Activated naive CD8-positive, alpha-beta T cell (primary cell): ENCODE measurements around the gene DACT2.
"Not testable (repeated sequence)": the region's sequence is repeated elsewhere in the genome, so short reads cannot be mapped to it uniquely, and the experiment has no call there.

ENCODE experiments used
- H3K27ac Mint-ChIP-seq: one replicate; pipeline ENCODE4 v1.8.0; 2021; ENCODE audit warnings: mixed read lengths
- H3K27me3 Mint-ChIP-seq: one replicate; pipeline ENCODE4 v1.8.0; 2021; ENCODE audit warnings: mixed read lengths
- H3K36me3 Mint-ChIP-seq: one replicate; pipeline ENCODE4 v1.8.0; 2021; ENCODE audit warnings: mixed read lengths
- H3K4me1 Mint-ChIP-seq: one replicate; pipeline ENCODE4 v1.8.0; 2021; ENCODE audit warnings: low read depth, mixed read lengths
- H3K4me3 Mint-ChIP-seq: one replicate; pipeline ENCODE4 v1.8.0; 2021; ENCODE audit warnings: mild to moderate bottlenecking, mixed read lengths
- H3K9me3 Mint-ChIP-seq: one replicate; pipeline ENCODE4 v1.8.0; 2021; ENCODE audit warnings: low read depth, mixed read lengths

Gene DACT2

GRCh38 chr6:168318090-168318489, 1.5 kb downstream of the DACT2 start:
- Mint-ChIP-seq H3K36me3 (no peaks in the 10 kb centered on the region), H3K27me3 (peaks cover 22% of the 10 kb centered on the region), H3K4me1 (no peaks in the 10 kb centered on the region), H3K9me3 (peaks cover 4% of the 10 kb centered on the region), H3K27ac (no peak overlapping the region), H3K4me3 (no peak overlapping the region)

DNA sequence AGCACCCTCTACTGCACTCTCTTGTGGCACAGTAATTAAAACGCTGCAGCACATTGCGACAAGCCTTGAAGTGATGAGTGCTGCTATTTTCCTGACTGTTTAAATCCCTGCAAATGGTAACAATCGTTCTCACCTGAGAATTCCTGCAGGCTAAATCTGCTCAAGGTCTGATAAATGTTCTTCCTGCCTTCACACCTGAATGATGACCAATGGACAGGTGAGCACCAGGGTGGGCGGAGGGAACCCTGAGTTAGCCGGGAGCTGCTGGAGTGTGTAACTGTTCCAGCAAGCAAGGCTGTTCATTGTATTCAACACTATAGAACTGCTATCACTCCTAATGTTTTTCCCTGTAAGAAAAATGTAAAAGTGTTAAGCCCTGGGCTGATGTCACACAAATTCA, 4.0 kb downstream of the DACT2 start:
- Mint-ChIP-seq H3K27me3 (peaks cover 13% of the 10 kb centered on the region), H3K27ac (no peak overlapping the region), H3K4me1 (no peaks in the 10 kb centered on the region), H3K9me3 (no peaks in the 10 kb centered on the region), H3K36me3 (no peaks in the 10 kb centered on the region), H3K4me3 (no peak overlapping the region)

DNA sequence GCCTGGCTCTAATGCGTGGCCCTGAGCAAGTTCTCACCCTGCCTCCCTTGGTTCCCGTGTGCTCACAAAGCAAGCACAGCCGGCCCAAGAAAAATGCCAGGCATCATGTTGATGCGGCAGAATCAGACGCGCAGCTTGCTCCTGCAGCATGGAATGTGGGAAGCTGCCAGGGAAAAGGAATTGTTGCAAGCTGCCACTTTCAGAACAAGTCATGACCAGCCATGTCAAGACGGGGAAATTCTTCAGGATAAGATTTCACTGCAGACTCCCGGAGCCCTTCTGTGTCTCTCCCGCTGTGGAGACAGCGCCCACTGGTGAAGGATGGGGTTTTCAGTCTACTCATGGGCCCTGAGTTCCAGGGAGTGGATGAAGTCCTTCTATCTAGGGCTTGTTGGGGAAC, 4.6 kb downstream of the DACT2 start:
- no peak overlapping the region for H3K27ac Mint-ChIP-seq
- H3K36me3 Mint-ChIP-seq: no peaks in the 10 kb centered on the region
- no peaks in the 10 kb centered on the region for H3K9me3 Mint-ChIP-seq
- H3K4me3 Mint-ChIP-seq: no peak overlapping the region
- H3K4me1 Mint-ChIP-seq: no peaks in the 10 kb centered on the region
- peaks cover 9% of the 10 kb centered on the region for H3K27me3 Mint-ChIP-seq

GRCh38 chr6:168314021-168314420, 5.6 kb downstream of the DACT2 start:
- H3K4me3 Mint-ChIP-seq: no peak overlapping the region
- H3K36me3 Mint-ChIP-seq: no peaks in the 10 kb centered on the region
- H3K4me1 Mint-ChIP-seq: no peaks in the 10 kb centered on the region
- H3K27me3 Mint-ChIP-seq: peaks cover 9% of the 10 kb centered on the region
- no peak overlapping the region for H3K27ac Mint-ChIP-seq
- H3K9me3 Mint-ChIP-seq: no peaks in the 10 kb centered on the region

- Mint-ChIP-seq H3K27ac (no peak overlapping the region), H3K9me3 (no peaks in the 10 kb centered on the region), H3K36me3 (no peaks in the 10 kb centered on the region), H3K4me1 (no peaks in the 10 kb centered on the region), H3K4me3 (no peak overlapping the region), H3K27me3 (peaks cover 7% of the 10 kb centered on the region)
These were observed 6.1 kb downstream of the DACT2 start for GRCh38 chr6:168313431-168314011.

GRCh38 chr6:168312125-168312507, 7.5 kb downstream of the DACT2 start:
- H3K27me3 Mint-ChIP-seq, H3K27ac Mint-ChIP-seq, H3K4me1 Mint-ChIP-seq, H3K4me3 Mint-ChIP-seq, H3K9me3 Mint-ChIP-seq, H3K36me3 Mint-ChIP-seq: not testable (repeated sequence)

- Mint-ChIP-seq H3K36me3 (no peaks in the 10 kb centered on the region), H3K27me3 (peaks cover 3% of the 10 kb centered on the region), H3K4me3 (no peak overlapping the region), H3K9me3 (no peaks in the 10 kb centered on the region), H3K4me1 (no peaks in the 10 kb centered on the region), H3K27ac (no peak overlapping the region)
These were observed 8.0 kb downstream of the DACT2 start for GRCh38 chr6:168311410-168312124.

GRCh38 chr6:168310945-168311344, 8.6 kb downstream of the DACT2 start:
- H3K27me3 Mint-ChIP-seq: peaks cover 3% of the 10 kb centered on the region
- H3K36me3 Mint-ChIP-seq: no peaks in the 10 kb centered on the region
- H3K4me1 Mint-ChIP-seq: no peaks in the 10 kb centered on the region
- H3K9me3 Mint-ChIP-seq: no peaks in the 10 kb centered on the region
- no peak overlapping the region for H3K27ac Mint-ChIP-seq
- H3K4me3 Mint-ChIP-seq: no peak overlapping the region

DNA sequence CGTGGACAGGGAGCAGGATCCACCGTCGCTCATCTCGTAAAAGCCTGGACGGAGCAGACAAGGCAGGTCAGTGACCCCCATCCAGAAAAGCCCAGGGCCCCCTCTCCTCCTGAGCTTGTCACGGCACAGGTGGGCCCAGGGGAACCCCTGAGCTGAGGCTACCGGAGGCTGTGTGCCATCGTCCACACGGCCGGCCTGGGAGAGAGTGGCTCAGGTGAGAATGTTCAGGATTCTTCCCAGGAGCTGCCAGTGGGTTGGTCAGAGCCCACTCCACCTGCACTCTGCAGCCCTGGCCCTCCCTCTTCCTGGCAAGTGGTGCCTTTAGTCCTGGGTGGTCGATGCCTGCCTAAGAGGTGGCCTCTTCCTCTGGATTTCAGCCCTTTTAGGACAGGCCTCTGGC, 9.2 kb downstream of the DACT2 start:
- Mint-ChIP-seq H3K27me3 (peaks cover 3% of the 10 kb centered on the region), H3K4me1 (no peaks in the 10 kb centered on the region), H3K4me3 (no peak overlapping the region), H3K36me3 (no peaks in the 10 kb centered on the region), H3K27ac (no peak overlapping the region), H3K9me3 (no peaks in the 10 kb centered on the region)

DNA sequence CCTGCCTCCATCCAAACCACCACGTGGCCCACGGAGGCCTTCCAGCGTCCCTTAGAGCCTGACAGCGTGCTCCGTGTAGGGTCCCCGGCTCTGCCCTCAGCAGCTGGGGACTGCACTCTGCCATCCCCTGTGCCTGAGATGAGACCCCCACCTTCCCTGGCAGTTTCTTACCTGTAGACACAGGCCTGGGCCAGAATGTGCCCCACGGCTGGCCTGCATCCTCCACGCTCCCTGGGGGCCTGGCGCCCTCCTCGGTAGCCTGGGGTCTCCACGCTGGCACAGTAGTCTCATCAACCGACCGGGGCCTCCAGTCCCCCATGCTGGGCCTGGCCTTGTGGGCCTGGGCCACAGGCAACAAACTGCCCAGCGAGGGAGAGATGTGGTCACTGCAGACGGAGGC, 9.6 kb downstream of the DACT2 start:
- Mint-ChIP-seq H3K4me3 (no peak overlapping the region), H3K27ac (no peak overlapping the region), H3K36me3 (no peaks in the 10 kb centered on the region), H3K4me1 (no peaks in the 10 kb centered on the region), H3K9me3 (no peaks in the 10 kb centered on the region), H3K27me3 (peaks cover 3% of the 10 kb centered on the region)

DNA sequence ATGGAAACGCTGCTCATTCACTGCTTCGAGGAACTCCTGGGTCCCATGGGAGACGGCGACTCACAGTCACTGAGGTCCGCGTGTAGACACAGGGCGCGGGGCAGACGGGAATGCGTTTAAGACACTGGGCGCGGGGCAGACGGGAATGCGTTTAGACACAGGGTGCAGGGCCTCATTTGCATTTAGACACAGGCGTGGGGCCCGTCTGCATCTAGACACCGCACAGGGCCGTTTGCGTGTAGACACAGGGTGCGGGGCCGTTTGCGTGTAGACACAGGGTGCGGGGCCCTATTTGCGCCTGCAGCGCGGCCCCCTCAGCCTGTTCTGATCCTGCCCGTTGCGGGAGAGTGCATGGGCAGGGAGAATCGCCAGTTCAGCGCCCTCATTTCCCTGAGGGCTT, 10.4 kb downstream of the DACT2 start:
- H3K9me3 Mint-ChIP-seq: no peaks in the 10 kb centered on the region
- H3K4me1 Mint-ChIP-seq: no peaks in the 10 kb centered on the region
- H3K27me3 Mint-ChIP-seq: peaks cover 3% of the 10 kb centered on the region
- H3K27ac Mint-ChIP-seq: no peak overlapping the region
- H3K36me3 Mint-ChIP-seq: no peaks in the 10 kb centered on the region
- no peak overlapping the region for H3K4me3 Mint-ChIP-seq

DNA sequence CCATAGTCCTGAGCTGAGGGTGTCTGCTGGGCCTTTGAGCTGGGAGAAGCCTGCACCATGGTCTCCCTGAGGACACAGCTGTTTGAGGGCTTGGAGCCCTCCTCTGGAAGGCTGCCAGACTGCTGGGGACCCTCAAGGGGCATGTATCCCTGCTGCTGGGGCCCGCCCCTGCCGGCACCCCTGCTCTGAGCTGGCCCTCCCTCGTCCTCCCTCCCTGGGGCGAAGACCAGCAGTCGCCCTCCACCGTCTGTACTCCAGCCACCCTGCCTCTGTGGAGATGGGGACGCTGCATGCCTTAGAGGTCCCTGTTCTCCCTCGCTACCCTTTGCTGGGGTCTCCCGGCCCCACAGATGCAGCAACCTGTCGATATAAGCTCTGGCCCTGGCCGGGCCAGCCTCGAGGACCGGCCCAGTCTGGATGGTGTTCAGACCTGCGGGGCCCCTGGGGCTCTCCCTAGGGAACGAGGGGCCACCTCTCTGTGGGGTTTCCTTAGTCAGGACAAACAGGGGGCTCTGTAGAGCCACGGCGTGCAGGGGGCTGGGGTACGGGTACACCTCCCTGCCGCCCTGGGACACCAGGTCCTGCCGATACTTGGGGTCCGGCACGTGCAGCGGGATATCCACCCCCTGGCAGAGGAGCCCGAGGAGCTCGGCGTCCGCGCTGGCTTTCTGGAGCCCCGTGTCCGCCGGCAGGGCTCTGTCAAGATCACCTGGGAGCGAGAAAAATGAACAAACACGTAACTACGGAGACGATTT, 11.0 kb downstream of the DACT2 start:
- Mint-ChIP-seq H3K4me3 (no peak overlapping the region), H3K27ac (no peak overlapping the region), H3K36me3 (no peaks in the 10 kb centered on the region), H3K4me1 (no peaks in the 10 kb centered on the region), H3K27me3 (peaks cover 3% of the 10 kb centered on the region), H3K9me3 (no peaks in the 10 kb centered on the region)

- no peak overlapping the region for H3K27ac Mint-ChIP-seq
- H3K4me1 Mint-ChIP-seq: no peaks in the 10 kb centered on the region
- no peak overlapping the region for H3K4me3 Mint-ChIP-seq
- no peaks in the 10 kb centered on the region for H3K9me3 Mint-ChIP-seq
- peaks cover 3% of the 10 kb centered on the region for H3K27me3 Mint-ChIP-seq
- H3K36me3 Mint-ChIP-seq: no peaks in the 10 kb centered on the region
These were observed 11.9 kb downstream of the DACT2 start for GRCh38 chr6:168307695-168308021.

- Mint-ChIP-seq H3K27me3 (peaks cover 2% of the 10 kb centered on the region), H3K4me1 (no peaks in the 10 kb centered on the region), H3K9me3 (no peaks in the 10 kb centered on the region), H3K36me3 (no peaks in the 10 kb centered on the region), H3K4me3 (no peak overlapping the region), H3K27ac (no peak overlapping the region)
These were observed 12.4 kb downstream of the DACT2 start for GRCh38 chr6:168307015-168307694.

DNA sequence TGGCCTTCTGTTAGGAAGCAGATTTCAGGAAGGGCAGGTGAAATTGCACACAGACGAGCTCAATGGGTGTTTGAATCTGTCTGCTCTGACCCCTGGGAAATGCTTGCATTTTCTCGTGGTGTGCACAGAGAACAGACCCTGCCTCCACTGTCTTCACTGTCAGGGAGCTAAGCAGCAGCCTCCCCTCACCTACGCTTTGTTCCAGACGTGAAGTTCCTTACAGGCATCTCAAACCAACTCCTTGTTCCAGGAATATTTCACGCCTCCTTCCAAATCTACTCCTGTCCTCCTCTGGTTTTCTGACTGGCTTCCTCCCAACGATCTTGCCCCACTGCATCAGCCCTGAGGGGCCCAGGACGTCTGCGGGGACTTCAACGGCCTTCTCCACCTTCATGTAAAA, 13.7 kb downstream of the DACT2 start:
- Mint-ChIP-seq H3K36me3 (no peaks in the 10 kb centered on the region), H3K27me3 (no peaks in the 10 kb centered on the region), H3K4me3 (no peak overlapping the region), H3K9me3 (no peaks in the 10 kb centered on the region), H3K27ac (no peak overlapping the region), H3K4me1 (no peaks in the 10 kb centered on the region)
